MM.1S (cell line): ENCODE results near the gene RPS6KA2.

Source experiments
- CTCF ChIP-seq: fragments of 300-600 bp; sonication (generic); IDR thresholded peaks from 2 replicates; pipeline ENCODE4 v1.5.1; 2016; ENCODE audit warnings: antibody characterized with exemption, low read length, mixed read lengths
- EZH2 ChIP-seq: fragments of 300-600 bp; sonication (generic); optimal IDR thresholded peaks from 2 replicates; pipeline ENCODE3; 2017; ENCODE audit warnings: low read depth, mild to moderate bottlenecking, antibody characterized with exemption, low read length, mixed read lengths
- EZH2phosphoT487 ChIP-seq: fragments of 300-600 bp; sonication (generic); IDR thresholded peaks from 2 replicates; pipeline ENCODE4 v1.6.1; 2018; ENCODE audit warnings: antibody characterized with exemption, low read length

GRCh38 chr6:166655251-166655650, 28.2 kb upstream of the RPS6KA2 start:
- no peak for TF ChIP-seq CTCF
- TF ChIP-seq EZH2 = no peak
- TF ChIP-seq EZH2phosphoT487 = no peak
